GM12801 (cell line): ENCODE measurements around the gene TMEM63B.

Experiments
- CTCF ChIP-seq: IDR thresholded peaks from one replicate; pipeline ENCODE4 v1.5.1; 2011; ENCODE audit warnings: control low read depth; ENCODE audit not compliant: insufficient read length; ENCODE audit errors: extremely low read depth

Gene TMEM63B

GRCh38 chr6:44127186-44128019, at the start of gene TMEM63B, which contains the start of gene MRPL14:
Gene TMEM63B (plus strand): TSS chr6:44127554. CDS start chr6:44134585, 7,031 bp downstream.
Gene MRPL14 (minus strand): TSS chr6:44127452. CDS start chr6:44116611, 10,841 bp downstream.
- no peak for TF ChIP-seq CTCF

GRCh38 chr6:44078219-44078826, 49.0 kb upstream of the TMEM63B start:
- TF ChIP-seq CTCF = no peak

- TF ChIP-seq CTCF = peak; percentile 70
Observed at GRCh38 chr6:44078827-44079671, 48.3 kb upstream of the TMEM63B start.

GRCh38 chr6:44079672-44080071, 47.7 kb upstream of the TMEM63B start:
- no peak for TF ChIP-seq CTCF

- no peak for TF ChIP-seq CTCF
Observed at GRCh38 chr6:44080561-44081521, 46.5 kb upstream of the TMEM63B start.

- no peak for TF ChIP-seq CTCF
Observed at GRCh38 chr6:44081753-44082152, 45.6 kb upstream of the TMEM63B start.
